Activated naive CD4-positive, alpha-beta T cell treated with anti-CD3 and anti-CD28 coated beads, Interleukin-2, amount 10 ng/mL, durations not matched to agents 7 days and 5 days (primary cell): ENCODE measurements around the gene C7orf25.

Experiments used
- CTCF ChIA-PET: fragments of 350-600 bp; sonication (Branson Sonifier 250); formaldehyde crosslinking; loops from one replicate; lab custom pipeline; 2021; ENCODE audit warnings: antibody characterized with exemption; lab: Charles Lee
- DNase-seq: peaks from one replicate; pipeline ENCODE4 v3.0.0-alpha.2; 2020
- H3K27ac Mint-ChIP-seq: one replicate; pipeline ENCODE4 v1.8.0; 2021; ENCODE audit warnings: mild to moderate bottlenecking, moderate library complexity, mixed read lengths
- H3K27me3 Mint-ChIP-seq: one replicate; pipeline ENCODE4 v1.8.0; 2021; ENCODE audit warnings: mild to moderate bottlenecking, mixed read lengths
- H3K36me3 Mint-ChIP-seq: one replicate; pipeline ENCODE4 v1.8.0; 2021; ENCODE audit warnings: mixed read lengths
- H3K4me1 Mint-ChIP-seq: one replicate; pipeline ENCODE4 v1.8.0; 2021; ENCODE audit warnings: mixed read lengths
- H3K4me3 Mint-ChIP-seq: one replicate; pipeline ENCODE4 v1.8.0; 2021; ENCODE audit warnings: mild to moderate bottlenecking, moderate library complexity, mixed read lengths
- H3K9me3 Mint-ChIP-seq: one replicate; pipeline ENCODE4 v1.8.0; 2021; ENCODE audit warnings: mixed read lengths

Gene C7orf25

GRCh38 chr7:42922017-42922753 lies 10.3 kb upstream of the C7orf25 start:
- peaks cover 18% of the 10 kb centered on the region for H3K4me1 Mint-ChIP-seq
- H3K36me3 Mint-ChIP-seq, result peaks cover 66% of the 10 kb centered on the region
- no peak overlapping the region for H3K4me3 Mint-ChIP-seq
- H3K27ac Mint-ChIP-seq, result no peak overlapping the region
- H3K27me3 Mint-ChIP-seq, result no peaks in the 10 kb centered on the region
- DNase-seq, result no peak
- CTCF ChIA-PET, result no interaction called here
- H3K9me3 Mint-ChIP-seq, result no peaks in the 10 kb centered on the region

- no peak for DNase-seq
- Mint-ChIP-seq H3K9me3 (no peaks in the 10 kb centered on the region), H3K4me3 (no peak overlapping the region), H3K27ac (no peak overlapping the region), H3K27me3 (no peaks in the 10 kb centered on the region), H3K4me1 (peaks cover 47% of the 10 kb centered on the region), H3K36me3 (peaks cover 54% of the 10 kb centered on the region)
- CTCF ChIA-PET, result no interaction called here
Observed at GRCh38 chr7:42915356-42915755, 3.5 kb upstream of the C7orf25 start.

DNA sequence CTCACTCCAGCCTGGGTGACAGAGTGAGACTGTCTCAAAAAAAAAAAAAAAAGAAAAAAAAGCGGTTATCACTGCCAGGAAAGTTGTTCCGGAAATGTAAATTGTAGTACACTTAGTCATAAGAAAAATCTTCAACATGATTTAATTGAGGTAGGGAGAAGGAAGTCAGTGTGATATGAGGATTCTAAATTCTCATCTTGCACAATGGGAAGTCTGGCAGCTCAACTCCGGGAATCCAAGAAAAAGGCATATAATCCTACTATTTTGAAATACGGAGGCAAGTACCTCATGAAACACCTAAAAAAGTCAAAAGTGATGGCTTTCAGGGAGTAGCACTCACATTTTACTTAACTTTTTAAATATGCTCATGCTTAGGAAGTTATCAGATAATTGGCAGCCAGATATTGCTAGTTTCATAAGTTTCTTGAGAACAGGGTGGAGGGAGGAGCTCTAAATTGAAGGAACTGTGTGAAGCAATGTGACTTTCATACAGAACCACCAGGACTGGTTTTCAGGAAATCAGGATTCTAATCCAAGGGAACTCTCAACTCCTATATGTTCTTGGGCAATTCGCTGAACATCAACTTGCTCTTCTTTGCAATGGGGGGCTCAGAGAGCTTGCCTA lies 2.7 kb upstream of the C7orf25 start:
- Mint-ChIP-seq H3K4me3 (no peak overlapping the region), H3K9me3 (no peaks in the 10 kb centered on the region), H3K27ac (peak overlapping the region; percentile 86), H3K27me3 (no peaks in the 10 kb centered on the region), H3K36me3 (peaks cover 54% of the 10 kb centered on the region), H3K4me1 (peaks cover 52% of the 10 kb centered on the region)
- CTCF ChIA-PET, result no interaction called here
- DNase-seq, result no peak

DNA sequence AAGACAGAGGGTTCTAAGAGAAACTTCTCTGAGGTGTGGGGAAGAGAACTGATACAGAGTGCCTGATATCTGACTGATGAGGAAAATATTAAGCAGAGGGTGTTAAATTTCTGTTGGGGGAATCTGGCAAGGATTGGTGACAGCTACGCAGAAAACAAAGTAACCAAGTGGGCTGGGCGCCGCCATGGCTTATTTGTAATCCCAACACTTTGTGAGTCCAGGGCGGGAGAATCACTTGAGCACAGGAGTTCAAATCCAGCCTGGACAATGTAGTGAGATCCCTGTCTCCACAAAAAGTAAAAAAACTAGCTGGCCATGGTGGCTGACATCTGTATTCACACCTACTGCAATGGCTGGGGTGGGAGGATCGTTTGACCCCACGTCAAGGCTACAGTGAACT lies 2.1 kb upstream of the C7orf25 start:
- CTCF ChIA-PET, result interaction anchor here (0.6 kb wide), 1 partner anchor 20 kb away, joined by 3 read pairs; no protein-coding TSS in a partner anchor
- Mint-ChIP-seq H3K4me1 (peaks cover 52% of the 10 kb centered on the region), H3K27me3 (no peaks in the 10 kb centered on the region), H3K9me3 (no peaks in the 10 kb centered on the region), H3K27ac (peak overlapping the region; percentile 86), H3K36me3 (peaks cover 50% of the 10 kb centered on the region), H3K4me3 (no peak overlapping the region)
- DNase-seq, result no peak

DNA sequence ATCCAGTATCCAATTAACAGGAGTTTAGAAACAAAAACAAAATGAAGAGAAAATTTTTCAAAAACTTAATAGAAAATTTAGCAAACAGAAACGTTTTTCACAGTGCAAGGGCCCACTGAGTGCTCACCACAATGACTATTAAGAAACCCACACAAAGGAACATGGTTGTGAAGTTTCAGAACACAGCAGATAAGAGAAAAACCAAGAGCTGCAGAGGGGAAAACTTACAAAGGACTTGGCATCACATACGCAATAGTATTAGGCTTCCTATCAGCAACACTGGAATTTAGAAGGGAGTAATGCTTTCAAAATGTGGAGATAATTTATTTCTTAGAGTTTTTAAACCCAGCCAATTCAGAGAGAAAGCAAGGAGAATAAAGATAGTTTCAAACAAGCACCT lies 1.7 kb upstream of the C7orf25 start:
- Mint-ChIP-seq H3K27me3 (no peaks in the 10 kb centered on the region), H3K4me1 (peaks cover 52% of the 10 kb centered on the region), H3K9me3 (no peaks in the 10 kb centered on the region), H3K36me3 (peaks cover 47% of the 10 kb centered on the region), H3K4me3 (no peak overlapping the region), H3K27ac (peak overlapping the region; percentile 86)
- CTCF ChIA-PET, result interaction anchor here (0.6 to 1.6 kb wide), 3 partner anchors 16 to 27 kb away, joined by 3 read pairs; no protein-coding TSS in a partner anchor
- no peak for DNase-seq

GRCh38 chr7:42910306-42910705 lies 1.6 kb downstream of the C7orf25 start:
- H3K27ac Mint-ChIP-seq, result peak overlapping the region; percentile 43
- peaks cover 29% of the 10 kb centered on the region for H3K36me3 Mint-ChIP-seq
- no peaks in the 10 kb centered on the region for H3K9me3 Mint-ChIP-seq
- no peaks in the 10 kb centered on the region for H3K27me3 Mint-ChIP-seq
- DNase-seq, result no peak
- H3K4me1 Mint-ChIP-seq, result peaks cover 50% of the 10 kb centered on the region
- CTCF ChIA-PET, result interaction anchor here (2.0 kb wide), 1 partner anchor 31 kb away, joined by 5 read pairs; no protein-coding TSS in a partner anchor
- peak overlapping the region; percentile 90 for H3K4me3 Mint-ChIP-seq

DNA sequence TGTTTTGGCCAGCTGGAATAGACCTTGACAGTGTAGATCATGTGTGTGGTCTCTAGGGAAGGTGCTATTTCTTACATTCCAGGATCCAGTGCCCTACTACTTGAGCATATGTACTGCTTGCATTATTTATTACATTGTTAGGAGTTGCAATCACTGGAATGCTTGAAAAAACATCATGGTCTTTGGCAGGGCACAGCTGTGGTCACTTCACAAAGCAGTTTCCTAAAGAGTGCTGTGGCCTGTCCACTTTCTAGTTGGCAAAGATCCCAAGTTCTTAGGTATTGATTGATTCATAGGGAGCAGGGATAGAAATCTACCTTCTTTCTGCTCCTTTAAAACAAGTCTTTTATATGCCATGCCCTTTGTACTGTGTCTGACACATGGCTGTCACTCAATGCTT lies 4.6 kb downstream of the C7orf25 start:
- H3K4me3 Mint-ChIP-seq, result no peak overlapping the region
- peaks cover 20% of the 10 kb centered on the region for H3K4me1 Mint-ChIP-seq
- CTCF ChIA-PET, result interaction anchor here (0.7 kb wide), 1 partner anchor 30 kb away, joined by 3 read pairs; no protein-coding TSS in a partner anchor
- no peaks in the 10 kb centered on the region for H3K9me3 Mint-ChIP-seq
- H3K36me3 Mint-ChIP-seq, result peaks cover 15% of the 10 kb centered on the region
- H3K27ac Mint-ChIP-seq, result no peak overlapping the region
- peaks cover 4% of the 10 kb centered on the region for H3K27me3 Mint-ChIP-seq
- DNase-seq, result no peak

- Mint-ChIP-seq H3K27ac (no peak overlapping the region), H3K27me3 (peaks cover 7% of the 10 kb centered on the region), H3K36me3 (peaks cover 15% of the 10 kb centered on the region), H3K9me3 (no peaks in the 10 kb centered on the region), H3K4me3 (no peak overlapping the region), H3K4me1 (peaks cover 13% of the 10 kb centered on the region)
- DNase-seq, result no peak
- CTCF ChIA-PET, result interaction anchor here (0.7 kb wide), 1 partner anchor 787 kb away, joined by 3 read pairs; no protein-coding TSS in a partner anchor
Observed at GRCh38 chr7:42906181-42906580, 5.7 kb downstream of the C7orf25 start.

- Mint-ChIP-seq H3K27me3 (peaks cover 11% of the 10 kb centered on the region), H3K4me3 (no peak overlapping the region), H3K27ac (no peak overlapping the region), H3K36me3 (no peaks in the 10 kb centered on the region), H3K9me3 (no peaks in the 10 kb centered on the region), H3K4me1 (no peaks in the 10 kb centered on the region)
- CTCF ChIA-PET, result no interaction called here
- DNase-seq, result no peak
Observed at GRCh38 chr7:42902331-42902730, 9.5 kb downstream of the C7orf25 start.

- CTCF ChIA-PET, result no interaction called here
- Mint-ChIP-seq H3K27ac (no peak overlapping the region), H3K4me3 (no peak overlapping the region), H3K36me3 (no peaks in the 10 kb centered on the region), H3K9me3 (no peaks in the 10 kb centered on the region), H3K4me1 (no peaks in the 10 kb centered on the region), H3K27me3 (peaks cover 15% of the 10 kb centered on the region)
- no peak for DNase-seq
Observed at GRCh38 chr7:42900842-42901241, 11.0 kb downstream of the C7orf25 start.

- CTCF ChIA-PET, result no interaction called here
- H3K4me3 Mint-ChIP-seq, result no peak overlapping the region
Observed at GRCh38 chr7:42893346-42894240, 18.3 kb downstream of the C7orf25 start.

GRCh38 chr7:42886893-42887505 lies 24.9 kb downstream of the C7orf25 start:
- peak overlapping the region; percentile 16 for H3K27ac Mint-ChIP-seq
- peaks cover 23% of the 10 kb centered on the region for H3K4me1 Mint-ChIP-seq
- CTCF ChIA-PET, result interaction anchor here (0.9 to 2.0 kb wide), 2 partner anchors 11 to 947 kb away, joined by 3 to 6 read pairs; no protein-coding TSS in a partner anchor
- no peaks in the 10 kb centered on the region for H3K36me3 Mint-ChIP-seq
- peaks cover 15% of the 10 kb centered on the region for H3K27me3 Mint-ChIP-seq
- H3K4me3 Mint-ChIP-seq, result peak overlapping the region; percentile 77
- no peak for DNase-seq
- no peaks in the 10 kb centered on the region for H3K9me3 Mint-ChIP-seq

More at GRCh38 chr7:42893346-42894240, 18.3 kb downstream of the C7orf25 start:
- H3K9me3 Mint-ChIP-seq, result peaks cover 6% of the 10 kb centered on the region
- no peaks in the 10 kb centered on the region for H3K36me3 Mint-ChIP-seq
- DNase-seq, result no peak
- peaks cover 7% of the 10 kb centered on the region for H3K4me1 Mint-ChIP-seq
- peaks cover 9% of the 10 kb centered on the region for H3K27me3 Mint-ChIP-seq
- no peak overlapping the region for H3K27ac Mint-ChIP-seq

DNA sequence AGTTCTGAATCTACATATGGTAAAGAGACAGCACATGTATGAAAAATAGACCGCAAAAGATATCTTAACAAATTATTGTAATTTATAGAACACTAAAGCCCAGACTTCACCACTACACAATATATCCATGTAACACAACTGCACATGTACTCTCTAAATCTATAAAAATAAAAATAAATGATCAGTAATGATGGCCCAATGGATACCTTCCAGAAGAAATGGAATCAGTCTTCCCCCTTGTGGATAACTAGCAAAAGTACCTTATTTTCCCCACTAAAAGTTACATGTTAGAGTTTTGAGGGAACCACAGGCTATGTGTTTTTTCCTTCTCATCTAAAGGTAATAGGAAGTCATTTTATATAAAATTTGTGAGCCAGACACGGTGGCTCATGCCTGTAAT lies 25.7 kb downstream of the C7orf25 start:
- DNase-seq, result no peak
- CTCF ChIA-PET, result interaction anchor here (2.0 kb wide), 1 partner anchor 946 kb away, joined by 6 read pairs; no protein-coding TSS in a partner anchor
- Mint-ChIP-seq H3K4me1 (peaks cover 23% of the 10 kb centered on the region), H3K9me3 (no peaks in the 10 kb centered on the region), H3K4me3 (no peak overlapping the region), H3K36me3 (no peaks in the 10 kb centered on the region), H3K27me3 (peaks cover 15% of the 10 kb centered on the region), H3K27ac (no peak overlapping the region)
